Pancreas (tissue), 10 donors: Measurements from ENCODE around the gene RACGAP1. TPM values are rescaled to one million over a fixed set of nuclear protein-coding genes. Genes with fewer than 3 reads are reported as not detected.

Source experiments
- ATAC-seq, 4 donors: fragments of 200-7000 bp; cut with Tn5 transposase; one replicate each; pipeline versions ENCODE4 v1.8.0 to v1.9.1; 2020; ENCODE audit warnings: mild to moderate bottlenecking in 4 of 4, moderate library complexity in 4 of 4
- DNase-seq, 6 donors: peaks; one replicate each; pipeline ENCODE4 v3.0.0-alpha.2; 2020
- FAIRE-seq: peaks from 2 replicates; lab custom pipeline; 2012; peaks lifted over from hg19 to GRCh38; lab: Jason Lieb, UNC
- H3K27ac ChIP-seq, 4 donors: fragments of 200-600 bp; sonication (generic); 1 replicate in 3 of 4; 2 replicates in 1 of 4; pipeline versions ENCODE4 v1.5.0 to v1.8.0; 2020
- H3K27me3 ChIP-seq, 4 donors: fragments of 200-600 bp; one replicate each; pipeline ENCODE4 v1.8.0; 2021
- H3K36me3 ChIP-seq, 3 donors: fragments of 200-600 bp; sonication (generic) in 1 of 3; one replicate each; pipeline versions ENCODE4 v1.5.0 to v1.8.0; 2020 to 2021
- H3K4me1 ChIP-seq, 3 donors: fragments of 200-600 bp; one replicate each; pipeline ENCODE4 v1.8.0; 2021
- H3K4me3 ChIP-seq, 4 donors: fragments of 200-600 bp; sonication (generic) in 2 of 4; one replicate each; pipeline versions ENCODE4 v1.5.0 to v1.8.0; 2020 to 2021
- H3K9me3 ChIP-seq, 4 donors: fragments of 200-600 bp; one replicate each; pipeline ENCODE4 v1.8.0; 2021
- CTCF ChIP-seq, 4 donors: fragments of 200-600 bp; sonication (generic) in 3 of 4; IDR thresholded peaks; one replicate each; pipeline versions ENCODE4 v1.5.0 to v1.8.0; 2021; ENCODE audit warnings: antibody characterized with exemption in 4 of 4
- WGBS, 2 donors: extraction: QIAGEN DNeasy Blood & Tissue Kit; methylation state at CpG; one replicate each; pipeline ENCODE4 v1.1.7; 2013; 5-methylcytosine and 5-hydroxymethylcytosine counted together
- intact Hi-C, 3 donors: fragments of 100-400 bp; cut with DNase I; formaldehyde crosslinking; loops; one replicate each; pipeline versions ENCODE4 v1.11.1 to v1.14.2; 2022
- polyA plus RNA-seq, 2 donors: library from polyadenylated mRNA; stranded (reverse); fragments of 200-250 nt; gene quantifications; one replicate each; pipeline ENCODE4 v1.2.3, GENCODE V29; 2013
- total RNA-seq, 6 donors: library from RNA; stranded (reverse); fragmentation: NEBNext Ultra II Directional in 4 of 6; extraction: Animal tissue kit (Norgen Biotek cat#: 25700) in 4 of 6; gene quantifications; one replicate each; pipeline versions ENCODE4 v1.2.1 to v1.2.4, GENCODE V29; 2021 to 2023
- donor health status: healthy with polysubstance abuse.
- donor health status: DM: no; HTN: no; CAD: no; lungs with moderate emphysema.
- donor health status: DM: no; HTN: no; CAD: no.
- donor health status: control.
- donor health status: control.
- donor health status: Bipolar disorder and iron deficiency.
- donor health status: DM: yes; HTN: yes; CAD: no.
- donor health status: DM: no; HTN: no; CAD: no.
- donor health status: DM: no; HTN: no; CAD: no.
- donor health status: DM: yes; HTN: yes; CAD: no.

RACGAP1 gene
- total and polyA plus RNA-seq, 8 donors, result 0.72 to 6.3 (median 2.4) TPM

DNA sequence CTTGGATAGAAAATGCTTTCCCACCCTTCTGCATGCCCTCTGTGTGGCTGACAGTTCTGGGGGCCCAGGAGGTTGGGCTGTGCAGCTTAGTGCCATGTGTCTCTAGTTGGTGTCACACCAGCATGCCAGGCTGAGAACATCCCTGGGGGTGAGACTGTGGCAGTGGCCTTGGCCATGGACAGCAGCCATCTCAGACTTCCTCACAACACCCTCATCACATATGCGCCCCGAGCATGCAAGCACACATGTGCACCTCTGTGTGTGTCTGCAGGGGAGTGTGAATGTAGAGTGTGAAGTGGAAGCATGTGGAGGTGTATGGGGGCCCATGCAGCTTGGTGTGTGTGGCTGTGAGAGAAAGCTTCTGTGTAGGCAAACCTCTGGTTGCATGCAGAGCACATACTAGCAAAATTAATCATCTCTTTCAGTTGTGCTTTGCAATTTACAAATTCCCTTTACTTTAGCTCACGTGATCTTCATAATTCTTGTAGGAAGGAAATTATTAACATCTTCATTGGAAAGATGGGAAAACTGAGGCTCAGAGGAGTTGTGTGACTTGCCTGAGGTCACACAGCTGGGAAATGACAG, 40.5 kb upstream of the RACGAP1 start:
- Histone ChIP-seq H3K4me3 (no peak overlapping the region), H3K27me3 (no peaks in the 10 kb centered on the region), H3K36me3 (no peaks in the 10 kb centered on the region), H3K9me3 (no peaks in the 10 kb centered on the region), H3K4me1 (no peaks in the 10 kb centered on the region), H3K27ac (no peak overlapping the region)
- no peak for ATAC-seq
- TF ChIP-seq CTCF (IDR thresholded peaks at IDR 0.05), result no peak
- FAIRE-seq, result no peak
- intact Hi-C loops, result loop anchor here in 1 of 3 donors (10.0 kb wide), 1 partner anchor 201 kb away; no protein-coding TSS in a partner anchor
- DNase-seq, result no peak
- WGBS, 2 donors, result 62 to 78% methylated on average over 3 of the region's 3 CpGs

DNA sequence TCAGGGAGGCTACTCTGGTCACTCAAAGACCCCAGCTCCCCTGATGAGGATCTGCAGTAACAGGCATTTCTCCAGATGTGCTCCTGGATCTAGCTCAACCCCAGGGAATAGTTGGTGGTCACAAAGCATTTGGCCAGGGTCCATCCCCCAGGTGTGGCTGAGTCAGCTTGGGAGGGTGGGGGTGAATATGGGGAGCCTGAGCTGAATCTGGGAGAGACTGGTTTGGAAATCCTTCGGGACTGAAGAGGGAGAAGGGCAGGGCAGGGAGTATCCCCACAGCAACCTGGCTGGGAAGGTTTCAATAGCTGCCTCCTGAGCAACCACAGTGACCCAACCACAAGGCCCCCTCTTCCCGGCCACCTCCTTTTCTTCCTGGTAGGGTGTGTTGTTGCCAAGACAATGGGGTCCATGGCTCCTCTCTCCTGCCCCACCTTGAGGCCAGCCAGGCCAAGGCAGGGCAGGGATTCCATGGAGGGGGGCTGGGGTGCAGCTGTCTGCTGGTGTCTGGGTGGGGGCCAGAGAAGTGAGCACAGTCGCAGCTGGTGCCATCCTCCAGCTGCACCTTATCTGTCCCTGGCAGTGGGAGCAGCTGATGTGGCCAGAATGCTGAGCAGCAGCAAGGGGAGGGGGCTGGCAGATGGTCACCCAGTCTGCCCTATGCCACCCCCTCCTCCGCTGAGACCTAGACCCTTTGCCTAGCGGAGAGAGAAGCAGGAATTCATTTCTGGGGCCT, 37.6 kb upstream of the RACGAP1 start:
- H3K4me1 ChIP-seq, result no peaks in the 10 kb centered on the region
- FAIRE-seq, result no peak
- no peak for ATAC-seq
- H3K4me3 ChIP-seq, result no peak overlapping the region
- intact Hi-C loops, result loop anchor here in 2 of 3 donors (5.0 to 10.0 kb wide), 2 partner anchors 91 to 198 kb away; partner anchors contain the start of gene AQP6 (in 1 of the 2)
- no peak for DNase-seq
- no peaks in the 10 kb centered on the region for H3K36me3 ChIP-seq
- H3K9me3 ChIP-seq, result no peaks in the 10 kb centered on the region
- 70 to 72% methylated on average over 5 of the region's 5 CpGs for WGBS, 2 donors
- TF ChIP-seq CTCF (IDR thresholded peaks at IDR 0.05), result no peak
- no peaks in the 10 kb centered on the region for H3K27me3 ChIP-seq
- no peak overlapping the region for H3K27ac ChIP-seq

- no peak for DNase-seq
- Histone ChIP-seq H3K27ac (no peak overlapping the region), H3K4me1 (peaks cover 0 to under 1% (median 0%) of the 10 kb centered on the region in 3 donors), H3K36me3 (no peaks in the 10 kb centered on the region), H3K9me3 (no peaks in the 10 kb centered on the region), H3K4me3 (no peak overlapping the region), H3K27me3 (no peaks in the 10 kb centered on the region)
- FAIRE-seq, result no peak
- intact Hi-C loops, result loop anchor here in 2 of 3 donors (5.0 to 10.0 kb wide), 2 partner anchors 90 to 197 kb away; partner anchors contain the start of gene AQP6 (in 1 of the 2)
- TF ChIP-seq CTCF (IDR thresholded peaks at IDR 0.05), result no peak
- 56 to 65% methylated on average over 6 of the region's 6 CpGs for WGBS, 2 donors
- no peak for ATAC-seq
These were observed 36.8 kb upstream of the RACGAP1 start for GRCh38 chr12:50061946-50062686.

DNA sequence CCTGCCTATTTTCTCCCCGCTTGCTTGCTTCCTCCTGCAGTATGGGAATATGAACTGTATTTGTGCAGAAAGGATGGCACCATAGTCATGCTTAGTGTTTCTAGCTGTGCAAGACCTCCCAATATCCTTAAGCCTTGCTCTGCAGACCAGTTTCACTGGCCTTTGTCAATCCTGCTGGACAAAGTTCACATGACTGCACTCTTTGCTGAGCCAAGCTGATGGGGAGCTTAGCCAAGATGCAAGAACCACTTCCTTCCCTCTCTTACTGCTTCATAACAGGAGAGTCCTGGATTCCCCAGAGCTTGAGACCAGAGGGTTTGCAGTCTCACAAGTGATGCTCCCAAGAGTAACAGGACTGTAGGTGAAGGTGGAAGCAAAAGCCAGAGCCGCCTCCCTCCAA, 35.9 kb upstream of the RACGAP1 start:
- intact Hi-C loops, result loop anchor here in 2 of 3 donors (5.0 to 10.0 kb wide), 2 partner anchors 89 to 196 kb away; partner anchors contain the start of gene AQP6 (in 1 of the 2)
- no peak for ATAC-seq
- DNase-seq, result no peak
- Histone ChIP-seq H3K36me3 (no peaks in the 10 kb centered on the region), H3K4me3 (no peak overlapping the region), H3K27ac (no peak overlapping the region), H3K9me3 (no peaks in the 10 kb centered on the region), H3K4me1 (peaks cover 0 to 6% (median 0%) of the 10 kb centered on the region in 3 donors), H3K27me3 (no peaks in the 10 kb centered on the region)
- WGBS, 2 donors, result 75 to 90% methylated on average over 2 of the region's 2 CpGs
- FAIRE-seq, result no peak
- TF ChIP-seq CTCF (IDR thresholded peaks at IDR 0.05), result no peak
